Gastroesophageal sphincter (tissue), 4 donors: ENCODE data around the gene UIMC1. TPM values are rescaled to one million over a fixed set of nuclear protein-coding genes. Genes with fewer than 3 reads are reported as not detected.

Experiments used
- ATAC-seq: fragments of 150-250 bp; one replicate; pipeline ENCODE4 v1.9.1; 2016; ENCODE audit warnings: mild to moderate bottlenecking, moderate library complexity
- H3K27ac ChIP-seq, 4 donors: fragments of 200-600 bp; sonication (generic) in 3 of 4; 1 replicate in 3 of 4; 2 replicates in 1 of 4; pipeline ENCODE4 v1.5.1; 2016 to 2019
- H3K27me3 ChIP-seq: fragments of 200-600 bp; sonication (generic); one replicate; pipeline ENCODE4 v1.5.1; 2019
- H3K36me3 ChIP-seq, 2 donors: fragments of 200-600 bp; sonication (generic); one replicate each; pipeline ENCODE4 v1.5.1; 2019; ENCODE audit warnings: control low read depth in 1 of 2
- H3K4me1 ChIP-seq, 3 donors: fragments of 200-600 bp; sonication (generic); 1 replicate in 2 of 3; 2 replicates in 1 of 3; pipeline ENCODE4 v1.5.1; 2016 to 2019; ENCODE audit warnings: control low read depth in 2 of 3
- H3K4me3 ChIP-seq, 2 donors: fragments of 200-600 bp; sonication (generic); one replicate each; pipeline ENCODE4 v1.5.1; 2019; ENCODE audit warnings: mild to moderate bottlenecking in 1 of 2, moderate library complexity in 1 of 2
- H3K9me3 ChIP-seq, 3 donors: fragments of 200-600 bp; sonication (generic); one replicate each; pipeline ENCODE4 v1.5.1; 2017 to 2019; ENCODE audit warnings: control low read depth in 2 of 3
- EP300 ChIP-seq: sonication (generic); formaldehyde crosslinking; IDR thresholded peaks from one replicate; pipeline ENCODE4 v1.6.1; 2017; ENCODE audit warnings: antibody characterized with exemption, mild to moderate bottlenecking
- POLR2A ChIP-seq, 2 donors: fragments of 450-650 bp; IDR thresholded peaks; one replicate each; pipeline ENCODE4 v1.6.1; 2017; ENCODE audit warnings: antibody characterized with exemption in 2 of 2, mild to moderate bottlenecking in 2 of 2, moderate library complexity in 1 of 2
- POLR2AphosphoS5 ChIP-seq: sonication (generic); formaldehyde crosslinking; IDR thresholded peaks from one replicate; pipeline ENCODE4 v1.6.1; 2017; ENCODE audit warnings: antibody characterized with exemption
- WGBS, 2 donors: methylation state at CpG; one replicate each; pipeline ENCODE4 v1.1.5; 2018; ENCODE audit warnings: low coverage in 1 of 2; 5-methylcytosine and 5-hydroxymethylcytosine counted together
- total RNA-seq, 4 donors: library from RNA; depleted of rRNA; stranded (reverse); fragments of >200 nt; gene quantifications; one replicate each; pipeline ENCODE4 v1.1.0, GENCODE V29; 2016
- TF ChIP-seq, protein P1 (sequence below), 4 experiments: fragments of 200-600 bp in 2 of 4; fragments of 450-650 bp in 2 of 4; sonication (generic) in 1 of 4; IDR thresholded peaks; one replicate each; pipeline ENCODE4 v1.5.1; 2017 to 2019; ENCODE audit warnings: antibody characterized with exemption in 4 of 4, mild to moderate bottlenecking in 2 of 4, moderate library complexity in 2 of 4

UIMC1 gene
- total RNA-seq, 4 donors from 2014 or later = 37.9 to 50.6 (median 44.7) TPM

- Histone ChIP-seq H3K9me3 (no peaks in the 10 kb centered on the region), H3K27ac (no peak overlapping the region), H3K36me3 (peaks cover 10 to 81% of the 10 kb centered on the region in 2 donors), H3K27me3 (no peaks in the 10 kb centered on the region), H3K4me3 (no peak overlapping the region), H3K4me1 (no peaks in the 10 kb centered on the region)
- no peak for TF ChIP-seq POLR2AphosphoS5
- TF ChIP-seq, protein P1, sequence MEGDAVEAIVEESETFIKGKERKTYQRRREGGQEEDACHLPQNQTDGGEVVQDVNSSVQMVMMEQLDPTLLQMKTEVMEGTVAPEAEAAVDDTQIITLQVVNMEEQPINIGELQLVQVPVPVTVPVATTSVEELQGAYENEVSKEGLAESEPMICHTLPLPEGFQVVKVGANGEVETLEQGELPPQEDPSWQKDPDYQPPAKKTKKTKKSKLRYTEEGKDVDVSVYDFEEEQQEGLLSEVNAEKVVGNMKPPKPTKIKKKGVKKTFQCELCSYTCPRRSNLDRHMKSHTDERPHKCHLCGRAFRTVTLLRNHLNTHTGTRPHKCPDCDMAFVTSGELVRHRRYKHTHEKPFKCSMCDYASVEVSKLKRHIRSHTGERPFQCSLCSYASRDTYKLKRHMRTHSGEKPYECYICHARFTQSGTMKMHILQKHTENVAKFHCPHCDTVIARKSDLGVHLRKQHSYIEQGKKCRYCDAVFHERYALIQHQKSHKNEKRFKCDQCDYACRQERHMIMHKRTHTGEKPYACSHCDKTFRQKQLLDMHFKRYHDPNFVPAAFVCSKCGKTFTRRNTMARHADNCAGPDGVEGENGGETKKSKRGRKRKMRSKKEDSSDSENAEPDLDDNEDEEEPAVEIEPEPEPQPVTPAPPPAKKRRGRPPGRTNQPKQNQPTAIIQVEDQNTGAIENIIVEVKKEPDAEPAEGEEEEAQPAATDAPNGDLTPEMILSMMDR (IDR thresholded peaks at IDR 0.05) = no peak
- TF ChIP-seq EP300 = no peak
- TF ChIP-seq POLR2A (IDR thresholded peaks at IDR 0.05) = no peak
- ATAC-seq = no peak
- 60 to 90% methylated on average over 1 of the region's 1 CpG for WGBS, 2 donors
Observed at GRCh38 chr5:176906126-176906525, 100.5 kb downstream of the UIMC1 start.

- H3K36me3 ChIP-seq = peaks cover 10 to 75% of the 10 kb centered on the region in 2 donors
- H3K4me1 ChIP-seq = peaks cover 0 to 7% (median 0%) of the 10 kb centered on the region in 3 donors
- no peaks in the 10 kb centered on the region for H3K27me3 ChIP-seq
- no peaks in the 10 kb centered on the region for H3K9me3 ChIP-seq
- ATAC-seq = no peak
- TF ChIP-seq, protein P1 (IDR thresholded peaks at IDR 0.05) = no peak
- no peak for TF ChIP-seq EP300
- no peak for TF ChIP-seq POLR2AphosphoS5
- TF ChIP-seq POLR2A (IDR thresholded peaks at IDR 0.05) = no peak
- WGBS, 2 donors = 79 to 86% methylated on average over 3 of the region's 3 CpGs
- no peak overlapping the region for H3K4me3 ChIP-seq
- no peak overlapping the region for H3K27ac ChIP-seq
Observed at GRCh38 chr5:176904276-176904675, 102.3 kb downstream of the UIMC1 start.

- H3K9me3 ChIP-seq = no peaks in the 10 kb centered on the region
- no peak for ATAC-seq
- H3K27me3 ChIP-seq = no peaks in the 10 kb centered on the region
- H3K4me1 ChIP-seq = peaks cover 0 to 7% (median 0%) of the 10 kb centered on the region in 3 donors
- no peak for TF ChIP-seq POLR2AphosphoS5
- TF ChIP-seq, protein P1 (IDR thresholded peaks at IDR 0.05) = no peak
- TF ChIP-seq EP300 = no peak
- TF ChIP-seq POLR2A (IDR thresholded peaks at IDR 0.05) = no peak
- no peak overlapping the region for H3K27ac ChIP-seq
- WGBS, 2 donors = 75 to 89% methylated on average over 3 to 5 of the region's 5 CpGs
- H3K36me3 ChIP-seq = peaks cover 8 to 65% of the 10 kb centered on the region in 2 donors
- no peak overlapping the region for H3K4me3 ChIP-seq
Observed at GRCh38 chr5:176902911-176903664, 103.5 kb downstream of the UIMC1 start.

GRCh38 chr5:176902102-176902814 lies 104.3 kb downstream of the UIMC1 start:
- WGBS, 2 donors = 75 to 89% methylated on average over 4 of the region's 6 CpGs
- no peak overlapping the region for H3K27ac ChIP-seq
- H3K9me3 ChIP-seq = no peaks in the 10 kb centered on the region
- H3K4me3 ChIP-seq = no peak overlapping the region
- no peaks in the 10 kb centered on the region for H3K27me3 ChIP-seq
- TF ChIP-seq, protein P1 (IDR thresholded peaks at IDR 0.05) = no peak
- TF ChIP-seq POLR2AphosphoS5 (no peak), POLR2A (IDR thresholded peaks at IDR 0.05) (no peak), EP300 (no peak)
- H3K4me1 ChIP-seq = peaks cover 0 to 7% (median 0%) of the 10 kb centered on the region in 3 donors
- ATAC-seq = no peak
- peaks cover 4 to 57% of the 10 kb centered on the region in 2 donors for H3K36me3 ChIP-seq
